ENCODE measurements around the gene GLYATL1B. TPM values are rescaled to one million over a fixed set of nuclear protein-coding genes. Genes with fewer than 3 reads are reported as not detected.

GLYATL1B gene
- total and polyA plus RNA-seq, 2 of the 4 experiments (the other 2 are of a cell fraction), result not detected

- ChIA-PET CTCF (no interaction called here), POLR2A (ENCODE audit: unreplicated experiment) (no interaction called here)
- H2BK20ac ChIP-seq (ENCODE audit: low read depth, low read length), result no peak overlapping the region
- TF ChIP-seq MXI1 (IDR thresholded peaks at IDR 0.05; ENCODE audit: borderline replicate concordance, low read depth, low read length) (no peak), CHD1 (IDR thresholded peaks at IDR 0.05; ENCODE audit: low read depth, low read length) (no peak), CTCF (conservative IDR thresholded peaks at IDR 0.05; ENCODE audit: low read depth, low read length) (no peak), ELK1 (IDR thresholded peaks at IDR 0.05; ENCODE audit: borderline replicate concordance, low read depth, low read length) (no peak), POLR2A (IDR thresholded peaks at IDR 0.05; ENCODE audit: low read depth, low read length) (no peak), CEBPB (IDR thresholded peaks at IDR 0.05; ENCODE audit: low read depth, low read length) (no peak), SMC3 (IDR thresholded peaks at IDR 0.05; ENCODE audit: low read depth, low read length) (no peak), RFX5 (IDR thresholded peaks at IDR 0.05; ENCODE audit: low read depth, low read length) (no peak), MAFK (IDR thresholded peaks at IDR 0.05; ENCODE audit: low read depth, low read length) (no peak), USF2 (IDR thresholded peaks at IDR 0.05; ENCODE audit: low read depth, low read length) (no peak), BHLHE40 (IDR thresholded peaks at IDR 0.05; ENCODE audit: low read depth, low read length) (no peak)
- H3K9me1 ChIP-seq (ENCODE audit: insufficient read depth, low read length), result no peaks in the 10 kb centered on the region
- H3K4me1 ChIP-seq (ENCODE audit: control insufficient read depth, insufficient read depth, low read length), result no peaks in the 10 kb centered on the region
- H3K36me3 ChIP-seq (ENCODE audit: control insufficient read depth, insufficient read depth, low read length), result no peaks in the 10 kb centered on the region
- no peak overlapping the region for H3K4me3 ChIP-seq (ENCODE audit: insufficient read depth, low read depth, low read length)
- no peak overlapping the region for H3K23ac ChIP-seq (ENCODE audit: low read depth, low read length)
- no peak overlapping the region for H3K4me2 ChIP-seq (ENCODE audit: low read depth, low read length)
- no peak overlapping the region for H3K18ac ChIP-seq (ENCODE audit: low read depth, low read length)
- in situ Hi-C loops (cut with MboI; ENCODE audit: low sequenced_read_pairs), result no loop called here
- H3K4ac ChIP-seq (ENCODE audit: low read depth, low read length), result no peak overlapping the region
- H2AFZ ChIP-seq (replicated peaks; ENCODE audit: low read length, poor library complexity), result no peak overlapping the region
- no CpG with 5 or more reads among the region's 1 CpG for WGBS, 2 experiments (ENCODE audit: extremely low coverage in 2 of 2, insufficient read length in 1 of 2)
- dilution Hi-C loops (cut with HindIII; ENCODE audit: low sequenced_read_pairs, unreplicated experiment), result no loop called here
- ATAC-seq (ENCODE audit: low read depth) (no peak), DNase-seq (no peak)
- no peak overlapping the region for H2AK5ac ChIP-seq (ENCODE audit: low read depth, low read length)
- no peak overlapping the region for H2AK9ac ChIP-seq (replicated peaks; ENCODE audit: low read depth, low read length, poor library complexity)
- no peak overlapping the region for H3K14ac ChIP-seq (replicated peaks; ENCODE audit: low read depth, low read length)
- H2BK120ac ChIP-seq (ENCODE audit: low read depth, low read length), result no peak overlapping the region
- no peak overlapping the region for H2BK15ac ChIP-seq (ENCODE audit: low read depth, low read length)
- H3K9ac ChIP-seq (ENCODE audit: low read depth, low read length), result no peak overlapping the region
- H2BK5ac ChIP-seq (ENCODE audit: low read depth, low read length, poor library complexity, severe bottlenecking), result no peak overlapping the region
- intact Hi-C loops (cut with micrococcal nuclease), result no loop called here
- H4K91ac ChIP-seq (ENCODE audit: insufficient read depth, low read depth, low read length), result no peak overlapping the region
- H3K56ac ChIP-seq (ENCODE audit: extremely low read depth, insufficient read depth, low read length), result no peak overlapping the region
- no peak overlapping the region for H4K8ac ChIP-seq (ENCODE audit: low read depth in 2 of 2, low read length in 2 of 2)
- no peaks in the 10 kb centered on the region for H3K79me1 ChIP-seq (ENCODE audit: low read depth in 1 of 2, low read length in 2 of 2)
- no TSS peak for BruUV-seq (replicated peaks)
- no peak overlapping the region for H4K5ac ChIP-seq (ENCODE audit: low read depth, low read length)
- H4K20me1 ChIP-seq (ENCODE audit: insufficient read depth, low read length), result no peaks in the 10 kb centered on the region
- no peak overlapping the region for H3K27ac ChIP-seq (ENCODE audit: insufficient read depth, low read length)
- no peaks in the 10 kb centered on the region for H3K9me3 ChIP-seq (ENCODE audit: control insufficient read depth, insufficient read depth, low read length)
- H3K27me3 ChIP-seq (ENCODE audit: control insufficient read depth, insufficient read depth, low read length), result no peaks in the 10 kb centered on the region; the same call in none of the 2 replicates
Measured at GRCh38 chr11:59079086-59079485, 7.0 kb upstream of the GLYATL1B start.

Measured in IMR-90 (cell line).